H1 (cell line): ENCODE data around the gene DNAH12.

Experiments used
- BCL11A ChIP-seq, 2 experiments: IDR thresholded peaks; one replicate each; pipeline ENCODE4 v1.6.1; 2011; ENCODE audit warnings: low read depth in 2 of 2, low read length in 2 of 2, mild to moderate bottlenecking in 2 of 2
- CTCF ChIP-seq, 3 experiments: IDR thresholded peaks; 1 replicate in 2 of 3; 2 replicates in 1 of 3; pipeline versions ENCODE4 v1.5.1 to v1.6.1; 2011; ENCODE audit warnings: low read length in 3 of 3, mild to moderate bottlenecking in 3 of 3, inconsistent platforms in 2 of 3, low read depth in 1 of 3, moderate library complexity in 1 of 3; ENCODE audit not compliant: insufficient read depth in 1 of 3; ENCODE audit errors: control extremely low read depth in 1 of 3
- EGR1 ChIP-seq: IDR thresholded peaks from 2 replicates; pipeline ENCODE4 v1.6.1; 2011; ENCODE audit warnings: low read depth, low read length, borderline replicate concordance
- EP300 ChIP-seq, 2 experiments: IDR thresholded peaks; 1 replicate in 1 of 2; 2 replicates in 1 of 2; pipeline ENCODE4 v1.6.1; 2011 to 2012; ENCODE audit warnings: low read depth in 2 of 2, low read length in 2 of 2, mild to moderate bottlenecking in 2 of 2, borderline replicate concordance in 1 of 2, inconsistent platforms in 1 of 2, moderate library complexity in 1 of 2
- EZH2 ChIP-seq: fragments of 200-600 bp; sonication (generic); IDR thresholded peaks from 2 replicates; pipeline ENCODE4 v1.7.1; 2012; ENCODE audit warnings: low read depth, mild to moderate bottlenecking, moderate library complexity, low read length, inconsistent platforms; ENCODE audit not compliant: severe bottlenecking
- JUN ChIP-seq: IDR thresholded peaks from 2 replicates; pipeline ENCODE4 v1.6.1; 2011; ENCODE audit warnings: low read depth, mild to moderate bottlenecking, improper control_type of control experiment, low read length
- NRF1 ChIP-seq: IDR thresholded peaks from 2 replicates; pipeline ENCODE4 v1.6.1; 2011; ENCODE audit warnings: mild to moderate bottlenecking, low read depth, low read length, improper control_type of control experiment
- SIN3A ChIP-seq, 2 experiments: IDR thresholded peaks in 1 of 2; conservative IDR thresholded peaks in 1 of 2; 2 replicates each; pipeline ENCODE4 v1.6.1; 2011 to 2012; ENCODE audit warnings: low read length in 2 of 2, improper control_type of control experiment in 1 of 2, low read depth in 1 of 2, mild to moderate bottlenecking in 1 of 2
- SP2 ChIP-seq: IDR thresholded peaks from 2 replicates; pipeline ENCODE4 v1.6.1; 2012; ENCODE audit warnings: mild to moderate bottlenecking, low read length, inconsistent platforms
- TAF1 ChIP-seq: IDR thresholded peaks from 2 replicates; pipeline ENCODE4 v1.6.1; 2011; ENCODE audit warnings: mild to moderate bottlenecking, low read depth, low read length

DNA sequence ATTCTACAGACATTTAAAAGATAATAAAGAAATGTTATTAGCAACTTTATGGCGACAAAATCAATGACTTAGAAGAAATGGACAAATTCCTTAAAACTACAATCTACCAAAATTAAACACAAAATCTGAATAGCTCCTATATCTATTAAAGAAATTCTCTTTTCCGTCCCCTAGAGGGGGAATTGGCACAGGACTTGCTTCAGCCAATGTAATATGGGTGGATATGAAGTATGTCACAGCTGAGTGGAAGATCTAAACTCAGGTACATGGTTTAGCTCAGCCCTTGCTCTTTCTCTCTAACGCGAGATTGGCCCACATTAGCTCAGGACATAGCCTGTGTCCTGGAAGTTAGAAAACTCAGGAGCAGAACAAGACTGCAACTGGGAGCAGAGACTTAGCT is 79.3 kb downstream of the DNAH12 start:
- TF ChIP-seq EGR1 (no peak), CTCF (IDR thresholded peaks at IDR 0.05; ENCODE audit: control extremely low read depth in 1 of 3, insufficient read depth in 1 of 3, low read depth in 1 of 3, low read length in 3 of 3) (no peak), EP300 (IDR thresholded peaks at IDR 0.05; ENCODE audit: borderline replicate concordance in 1 of 2, low read depth in 2 of 2, low read length in 2 of 2) (no peak), BCL11A (IDR thresholded peaks at IDR 0.05; ENCODE audit: low read depth in 2 of 2, low read length in 2 of 2) (no peak), NRF1 (no peak), EZH2 (no peak), JUN (no peak), SP2 (no peak), TAF1 (no peak), SIN3A (conservative IDR thresholded peaks at IDR 0.05 in 1 of 2, IDR thresholded peaks at IDR 0.05 in 1 of 2; ENCODE audit: low read depth in 1 of 2, low read length in 2 of 2) (no peak)
